GM12878 (cell line): Measurements from ENCODE around the gene FGGY.

Source experiments
- CEBPB ChIP-seq, 2 experiments: fragments of 150-350 bp in 1 of 2; IDR thresholded peaks; 2 replicates each; pipeline ENCODE4 v1.6.1; 2012 to 2014; ENCODE audit warnings: low read depth in 2 of 2, low read length in 2 of 2, borderline replicate concordance in 1 of 2, inconsistent platforms in 1 of 2
- EGR1 ChIP-seq, 2 experiments: IDR thresholded peaks; 1 replicate in 1 of 2; 2 replicates in 1 of 2; pipeline ENCODE4 v1.6.1; 2011 to 2012; ENCODE audit warnings: low read depth in 2 of 2, low read length in 2 of 2, borderline replicate concordance in 1 of 2, mild to moderate bottlenecking in 1 of 2, moderate library complexity in 1 of 2
- EZH2 ChIP-seq: IDR thresholded peaks from 2 replicates; pipeline ENCODE4 v1.6.1; 2012; ENCODE audit warnings: low read depth, mild to moderate bottlenecking, control low read depth, inconsistent platforms, low read length, borderline replicate concordance; ENCODE audit not compliant: control insufficient read depth
- HCFC1 ChIP-seq: fragments of 150-350 bp; IDR thresholded peaks from 2 replicates; pipeline ENCODE4 v1.6.1; 2014; ENCODE audit warnings: low read length
- MXI1 ChIP-seq: fragments of 150-350 bp; IDR thresholded peaks from 2 replicates; pipeline ENCODE4 v1.6.1; 2011; ENCODE audit warnings: low read depth, mild to moderate bottlenecking, inconsistent platforms, low read length, improper control_type of control experiment
- NRF1 ChIP-seq: conservative IDR thresholded peaks from 2 replicates; pipeline ENCODE4 v1.6.1; 2011; ENCODE audit warnings: mild to moderate bottlenecking, low read depth, low read length, improper control_type of control experiment
- TF ChIP-seq, protein P1 (sequence below): IDR thresholded peaks from 2 replicates; pipeline ENCODE4 v1.6.1; 2011; ENCODE audit warnings: low read depth, mild to moderate bottlenecking, low read length, moderate library complexity, borderline replicate concordance; ENCODE audit errors: extremely low read depth
- TF ChIP-seq, protein P2 (sequence below): fragments of 450-650 bp; IDR thresholded peaks from 2 replicates; pipeline ENCODE4 v1.6.1; 2017; ENCODE audit warnings: mild to moderate bottlenecking

DNA sequence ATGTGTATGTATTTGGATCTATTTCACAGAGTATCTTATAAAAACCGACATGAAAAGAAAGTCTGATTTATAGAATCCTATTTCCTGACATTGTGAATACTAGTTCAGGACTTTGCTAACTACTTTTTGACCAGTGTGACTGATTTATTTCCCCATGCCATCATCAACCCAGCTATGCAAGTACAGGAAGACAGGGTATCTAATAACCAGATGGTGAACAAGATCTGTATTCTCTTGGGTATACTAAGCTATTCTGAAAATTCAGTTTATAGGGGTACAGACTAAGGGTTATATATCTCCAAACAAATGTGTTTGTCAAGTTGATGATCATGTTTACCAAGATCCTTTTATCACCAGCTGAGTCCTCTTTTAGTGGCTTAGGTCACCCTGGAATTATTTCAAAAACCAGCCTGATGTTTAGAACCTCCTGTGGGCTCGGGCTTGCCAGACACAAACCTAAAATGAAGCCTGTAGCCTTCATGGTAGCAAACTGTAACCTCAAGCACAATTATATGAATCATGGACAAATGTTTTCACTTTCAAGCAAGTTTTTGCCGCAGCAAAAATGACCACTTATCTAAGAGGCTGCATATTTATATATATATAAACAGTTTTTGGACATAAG lies 185.1 kb downstream of the FGGY start:
- TF ChIP-seq, protein P1, sequence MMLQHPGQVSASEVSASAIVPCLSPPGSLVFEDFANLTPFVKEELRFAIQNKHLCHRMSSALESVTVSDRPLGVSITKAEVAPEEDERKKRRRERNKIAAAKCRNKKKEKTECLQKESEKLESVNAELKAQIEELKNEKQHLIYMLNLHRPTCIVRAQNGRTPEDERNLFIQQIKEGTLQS, result no peak
- TF ChIP-seq EZH2 (no peak), HCFC1 (no peak), NRF1 (no peak), MXI1 (no peak), CEBPB (IDR thresholded peaks at IDR 0.05; ENCODE audit: borderline replicate concordance in 1 of 2, low read depth in 2 of 2, low read length in 2 of 2) (no peak), EGR1 (IDR thresholded peaks at IDR 0.05; ENCODE audit: borderline replicate concordance in 1 of 2, low read depth in 2 of 2, low read length in 2 of 2) (no peak)
- TF ChIP-seq, protein P2, sequence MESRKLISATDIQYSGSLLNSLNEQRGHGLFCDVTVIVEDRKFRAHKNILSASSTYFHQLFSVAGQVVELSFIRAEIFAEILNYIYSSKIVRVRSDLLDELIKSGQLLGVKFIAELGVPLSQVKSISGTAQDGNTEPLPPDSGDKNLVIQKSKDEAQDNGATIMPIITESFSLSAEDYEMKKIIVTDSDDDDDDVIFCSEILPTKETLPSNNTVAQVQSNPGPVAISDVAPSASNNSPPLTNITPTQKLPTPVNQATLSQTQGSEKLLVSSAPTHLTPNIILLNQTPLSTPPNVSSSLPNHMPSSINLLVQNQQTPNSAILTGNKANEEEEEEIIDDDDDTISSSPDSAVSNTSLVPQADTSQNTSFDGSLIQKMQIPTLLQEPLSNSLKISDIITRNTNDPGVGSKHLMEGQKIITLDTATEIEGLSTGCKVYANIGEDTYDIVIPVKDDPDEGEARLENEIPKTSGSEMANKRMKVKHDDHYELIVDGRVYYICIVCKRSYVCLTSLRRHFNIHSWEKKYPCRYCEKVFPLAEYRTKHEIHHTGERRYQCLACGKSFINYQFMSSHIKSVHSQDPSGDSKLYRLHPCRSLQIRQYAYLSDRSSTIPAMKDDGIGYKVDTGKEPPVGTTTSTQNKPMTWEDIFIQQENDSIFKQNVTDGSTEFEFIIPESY, result no peak
